CD8-positive, alpha-beta memory T cell (primary cell): ENCODE measurements around the gene SLC39A1. TPM values are rescaled to one million over a fixed set of nuclear protein-coding genes. Genes with fewer than 3 reads are reported as not detected.
A peak's percentile ranks its signal among the peaks of the same experiment; 100 is the strongest.
"Not testable (repeated sequence)": the region's sequence is repeated elsewhere in the genome, so short reads cannot be mapped to it uniquely, and the experiment has no call there.

Experiments
- CTCF ChIA-PET: fragments of 350-600 bp; sonication (Branson Sonifier 250); formaldehyde crosslinking; loops from one replicate; lab custom pipeline; 2021; ENCODE audit warnings: antibody characterized with exemption; lab: Charles Lee
- POLR2A ChIA-PET: fragments of 350-600 bp; sonication (Branson Sonifier 250); formaldehyde crosslinking; loops from one replicate; lab custom pipeline; 2021; ENCODE audit warnings: antibody characterized with exemption; lab: Charles Lee
- DNase-seq, 5 donors: peaks; one replicate each; pipeline versions ENCODE4 v3.0.0 to v3.0.0-alpha.2; 2020 to 2022; ENCODE audit warnings: mixed read lengths in 1 of 5
- H3K27ac ChIP-seq: one replicate; pipeline ENCODE4 v1.7.0; 2013; ENCODE audit warnings: low read depth, mild to moderate bottlenecking, low read length, moderate library complexity
- H3K27me3 ChIP-seq: 2 replicates; pipeline ENCODE4 v1.7.0; 2013; ENCODE audit warnings: low read length, mild to moderate bottlenecking; ENCODE audit not compliant: insufficient read depth, poor library complexity, severe bottlenecking
- H3K36me3 ChIP-seq: 2 replicates; pipeline ENCODE4 v1.7.0; 2013; ENCODE audit warnings: mild to moderate bottlenecking, low read length, moderate library complexity; ENCODE audit not compliant: insufficient read depth
- H3K4me1 ChIP-seq: 2 replicates; pipeline ENCODE4 v1.7.0; 2013; ENCODE audit warnings: mild to moderate bottlenecking, low read length, moderate library complexity; ENCODE audit not compliant: insufficient read depth
- H3K4me3 ChIP-seq: 2 replicates; pipeline ENCODE4 v1.7.0; 2013; ENCODE audit warnings: mild to moderate bottlenecking, low read length
- H3K9me3 ChIP-seq: 2 replicates; pipeline ENCODE4 v1.7.0; 2013; ENCODE audit warnings: mild to moderate bottlenecking, low read length
- H3K27ac Mint-ChIP-seq, 8 donors: one replicate each; pipeline ENCODE4 v1.8.0; 2020 to 2021; ENCODE audit warnings: mixed read lengths in 8 of 8, mild to moderate bottlenecking in 6 of 8, inconsistent platforms in 3 of 8, moderate library complexity in 3 of 8
- H3K27me3 Mint-ChIP-seq, 2 donors: one replicate each; pipeline ENCODE4 v1.8.0; 2020 to 2021; ENCODE audit warnings: mixed read lengths in 2 of 2, mild to moderate bottlenecking in 1 of 2, moderate library complexity in 1 of 2
- H3K36me3 Mint-ChIP-seq, 3 donors: one replicate each; pipeline ENCODE4 v1.8.0; 2020 to 2021; ENCODE audit warnings: mixed read lengths in 3 of 3, inconsistent platforms in 1 of 3, mild to moderate bottlenecking in 1 of 3
- H3K4me1 Mint-ChIP-seq, 3 donors: one replicate each; pipeline ENCODE4 v1.8.0; 2020 to 2021; ENCODE audit warnings: mixed read lengths in 3 of 3, inconsistent platforms in 1 of 3, mild to moderate bottlenecking in 1 of 3
- H3K4me3 Mint-ChIP-seq, 7 donors: one replicate each; pipeline ENCODE4 v1.8.0; 2020 to 2021; ENCODE audit warnings: mixed read lengths in 7 of 7, mild to moderate bottlenecking in 6 of 7, moderate library complexity in 4 of 7, inconsistent platforms in 2 of 7
- H3K9me3 Mint-ChIP-seq, 5 donors: one replicate each; pipeline ENCODE4 v1.8.0; 2020 to 2022; ENCODE audit warnings: mixed read lengths in 5 of 5, mild to moderate bottlenecking in 3 of 5, moderate library complexity in 2 of 5, inconsistent platforms in 1 of 5
- polyA plus RNA-seq: library from polyadenylated mRNA; unstranded; fragments of 300-500 nt; fragmentation: Illumina TruSeq; gene quantifications from one replicate; pipeline ENCODE4 v1.2.3, GENCODE V29; 2021
- total RNA-seq, 2 experiments: library from RNA; stranded (reverse); gene quantifications; one replicate each; pipeline ENCODE4 v1.2.3, GENCODE V29; 2021

SLC39A1 gene
- total and polyA plus RNA-seq, 3 experiments from 2014 or later = 39.2 to 88.2 (median 85.5) TPM

GRCh38 chr1:153985341-153985912 is 22.1 kb upstream of the SLC39A1 start:
- ChIA-PET CTCF (interaction anchor here (1.0 to 9.1 kb wide), 7 partner anchors 19 to 474 kb away, joined by 3 to 94 read pairs (median 6); partner anchors contain the start of gene CREB3L4), POLR2A (interaction anchor here (2.0 kb wide), 1 partner anchor 210 kb away, joined by 9 read pairs; the partner anchor contains the start of gene SLC27A3)
- H3K27me3 ChIP-seq = no peaks in the 10 kb centered on the region
- H3K4me1 ChIP-seq = peaks cover 12% of the 10 kb centered on the region
- no peak overlapping the region for H3K4me3 ChIP-seq
- Mint-ChIP-seq H3K27me3 (peaks cover 12% of the 10 kb centered on the region in 2 donors), H3K4me1 (peaks cover 13 to 20% (median 17%) of the 10 kb centered on the region in 3 donors), H3K27ac (peak overlapping the region in 1 of 8 donors; percentile 47), H3K36me3 (no peaks in the 10 kb centered on the region), H3K9me3 (no peaks in the 10 kb centered on the region), H3K4me3 (peak overlapping the region in 4 of 7 donors; percentile 11 to 67 (median 34))
- no peak for DNase-seq
- no peaks in the 10 kb centered on the region for H3K9me3 ChIP-seq
- H3K27ac ChIP-seq = peak overlapping the region; percentile 20
- no peaks in the 10 kb centered on the region for H3K36me3 ChIP-seq

GRCh38 chr1:153984123-153984894 is 21.0 kb upstream of the SLC39A1 start:
- Mint-ChIP-seq H3K4me1 (peaks cover 11 to 14% (median 14%) of the 10 kb centered on the region in 3 donors), H3K9me3 (no peaks in the 10 kb centered on the region), H3K36me3 (no peaks in the 10 kb centered on the region), H3K27ac (peak overlapping the region in 2 of 8 donors; percentile 46 to 63), H3K27me3 (peaks cover 12% of the 10 kb centered on the region in 2 donors), H3K4me3 (no peak overlapping the region)
- no peaks in the 10 kb centered on the region for H3K9me3 ChIP-seq
- H3K27me3 ChIP-seq = no peaks in the 10 kb centered on the region
- no peak overlapping the region for H3K27ac ChIP-seq
- CTCF ChIA-PET = interaction anchor here (0.7 to 9.1 kb wide), 6 partner anchors 17 to 211 kb away, joined by 3 to 94 read pairs (median 12); partner anchors contain the start of genes CREB3L4 and DENND4B
- POLR2A ChIA-PET = no interaction called here
- no peak overlapping the region for H3K4me3 ChIP-seq
- H3K4me1 ChIP-seq = peaks cover 7% of the 10 kb centered on the region
- no peaks in the 10 kb centered on the region for H3K36me3 ChIP-seq
- DNase-seq = no peak

GRCh38 chr1:153981735-153982134 is 18.4 kb upstream of the SLC39A1 start:
- Mint-ChIP-seq H3K4me1 (peaks cover 19 to 24% (median 20%) of the 10 kb centered on the region in 3 donors), H3K27me3 (peaks cover 11 to 12% of the 10 kb centered on the region in 2 donors), H3K36me3 (peaks cover 0 to 11% (median 0%) of the 10 kb centered on the region in 3 donors)
- H3K27ac Mint-ChIP-seq, H3K27ac ChIP-seq, DNase-seq, H3K9me3 ChIP-seq, H3K27me3 ChIP-seq, POLR2A ChIA-PET, H3K4me3 Mint-ChIP-seq, H3K36me3 ChIP-seq, H3K4me3 ChIP-seq, H3K9me3 Mint-ChIP-seq: not testable (repeated sequence)
- peaks cover 12% of the 10 kb centered on the region for H3K4me1 ChIP-seq
- CTCF ChIA-PET = interaction anchor here (0.6 kb wide), 1 partner anchor 161 kb away, joined by 3 read pairs; no protein-coding TSS in a partner anchor

- peak overlapping the region; percentile 88 for H3K27ac ChIP-seq
- H3K9me3 Mint-ChIP-seq, H3K27me3 ChIP-seq, H3K27me3 Mint-ChIP-seq, H3K9me3 ChIP-seq, H3K4me3 ChIP-seq, DNase-seq: not testable (repeated sequence)
- Mint-ChIP-seq H3K36me3 (peaks cover 0 to 34% (median 6%) of the 10 kb centered on the region in 3 donors), H3K4me3 (peak overlapping the region in 6 of 7 donors; percentile 56 to 98 (median 98)), H3K27ac (peak overlapping the region in 4 of 8 donors; percentile 81 to 96 (median 86)), H3K4me1 (peaks cover 28 to 35% (median 28%) of the 10 kb centered on the region in 3 donors)
- peaks cover 18% of the 10 kb centered on the region for H3K4me1 ChIP-seq
- POLR2A ChIA-PET = interaction anchor here (3.0 to 5.1 kb wide), 2 partner anchors 12 kb away, joined by 40 to 58 read pairs; partner anchors contain the start of genes CREB3L4 and RPS27
- CTCF ChIA-PET = interaction anchor here (3.5 to 5.5 kb wide), 3 partner anchors 8 to 33 kb away, joined by 21 to 40 read pairs (median 37); partner anchors contain the start of genes CREB3L4, DENND4B and RAB13
- peaks cover 18% of the 10 kb centered on the region for H3K36me3 ChIP-seq
These were observed 15.8 kb upstream of the SLC39A1 start for GRCh38 chr1:153979091-153979490.

- Histone ChIP-seq H3K27ac (peak overlapping the region; percentile 88), H3K36me3 (peaks cover 25% of the 10 kb centered on the region), H3K4me3 (peak overlapping the region; percentile 93), H3K27me3 (no peaks in the 10 kb centered on the region), H3K4me1 (peaks cover 18% of the 10 kb centered on the region), H3K9me3 (no peaks in the 10 kb centered on the region)
- ChIA-PET CTCF (interaction anchor here (1.3 to 5.5 kb wide), 7 partner anchors 9 to 181 kb away, joined by 4 to 40 read pairs (median 6); partner anchors contain the start of genes CREB3L4, CRTC2, DENND4B and RAB13), POLR2A (interaction anchor here (0.8 to 5.1 kb wide), 8 partner anchors 8 to 307 kb away, joined by 3 to 58 read pairs (median 11); partner anchors contain the start of genes CREB3L4, DENND4B, GATAD2B and RAB13)
- no peak for DNase-seq
- Mint-ChIP-seq H3K36me3 (peaks cover 0 to 41% (median 7%) of the 10 kb centered on the region in 3 donors), H3K4me1 (peaks cover 28 to 37% (median 29%) of the 10 kb centered on the region in 3 donors), H3K9me3 (no peaks in the 10 kb centered on the region), H3K27me3 (peaks cover 0 to 3% of the 10 kb centered on the region in 2 donors), H3K27ac (peak overlapping the region; percentile 88 to 100 (median 95)), H3K4me3 (peak overlapping the region; percentile 91 to 99 (median 98))
These were observed 15.1 kb upstream of the SLC39A1 start for GRCh38 chr1:153978274-153978909.

- peak; percentile 74 to 90 (median 81) for DNase-seq
- Mint-ChIP-seq H3K36me3 (peaks cover 0 to 50% (median 10%) of the 10 kb centered on the region in 3 donors), H3K4me3 (peak within 1 kb of the TSS; percentile 91 to 99 (median 98)), H3K27me3 (peaks cover 0 to 1% of the 10 kb centered on the region in 2 donors), H3K27ac (peak within 1 kb of the TSS; percentile 88 to 100 (median 96)), H3K9me3 (no peaks in the 10 kb centered on the region), H3K4me1 (peaks cover 28 to 39% (median 30%) of the 10 kb centered on the region in 3 donors)
- Histone ChIP-seq H3K4me1 (peaks cover 18% of the 10 kb centered on the region), H3K27ac (peak within 1 kb of the TSS; percentile 88), H3K27me3 (no peaks in the 10 kb centered on the region), H3K36me3 (peaks cover 26% of the 10 kb centered on the region), H3K4me3 (peak within 1 kb of the TSS; percentile 93), H3K9me3 (no peaks in the 10 kb centered on the region)
- POLR2A ChIA-PET = interaction anchor here (0.5 to 5.1 kb wide), 16 partner anchors 9 to 1586 kb away, joined by 3 to 58 read pairs (median 4); partner anchors contain the start of genes CREB3L4, CRTC2, DENND4B and GATAD2B
- CTCF ChIA-PET = interaction anchor here (1.2 to 5.5 kb wide), 9 partner anchors 9 to 406 kb away, joined by 3 to 40 read pairs (median 6); partner anchors contain the start of genes CREB3L4, CRTC2, DENND4B and RAB13
These were observed 14.2 kb upstream of the SLC39A1 start, which contains the start of gene JTB for GRCh38 chr1:153977250-153978240. Gene JTB (minus strand): TSS chr1:153977674. CDS start chr1:153977252, 422 bp downstream.
